GM15510 (cell line): ENCODE data around the gene EFNA2.
A peak's percentile ranks its signal among the peaks of the same experiment; 100 is the strongest.

Source experiments
- POLR2A ChIP-seq: IDR thresholded peaks from 3 replicates; pipeline ENCODE4 v1.6.1; 2011; ENCODE audit warnings: borderline replicate concordance; ENCODE audit not compliant: insufficient read length; ENCODE audit errors: extremely low read depth

The EFNA2 gene

GRCh38 chr19:1264801-1265614 is 20.7 kb upstream of the EFNA2 start:
- no peak for TF ChIP-seq POLR2A

GRCh38 chr19:1265615-1266128 is 20.0 kb upstream of the EFNA2 start:
- no peak for TF ChIP-seq POLR2A

GRCh38 chr19:1266129-1266915 is 19.4 kb upstream of the EFNA2 start:
- peak; percentile 11 for TF ChIP-seq POLR2A

- no peak for TF ChIP-seq POLR2A
These were observed 18.7 kb upstream of the EFNA2 start for GRCh38 chr19:1266916-1267476.

GRCh38 chr19:1267477-1268225 is 18.0 kb upstream of the EFNA2 start:
- TF ChIP-seq POLR2A, result no peak

GRCh38 chr19:1268226-1269064 is 17.2 kb upstream of the EFNA2 start:
- TF ChIP-seq POLR2A, result no peak

GRCh38 chr19:1269065-1269477 is 16.6 kb upstream of the EFNA2 start, which contains the start of gene CIRBP:
Gene CIRBP, plus strand, starts transcription at chr19:1269332. Its CDS starts 1,602 bp downstream, at chr19:1270934.
- peak; percentile 100 for TF ChIP-seq POLR2A

- TF ChIP-seq POLR2A, result no peak
These were observed 16.0 kb upstream of the EFNA2 start for GRCh38 chr19:1269478-1270212.

- TF ChIP-seq POLR2A, result no peak
These were observed 15.3 kb upstream of the EFNA2 start for GRCh38 chr19:1270213-1270853.

- peak; percentile 19 for TF ChIP-seq POLR2A
These were observed 14.7 kb upstream of the EFNA2 start for GRCh38 chr19:1270854-1271527.

GRCh38 chr19:1271528-1272422 is 13.9 kb upstream of the EFNA2 start:
- TF ChIP-seq POLR2A, result no peak
